Measurements from ENCODE around the gene RCAN2. TPM values are rescaled to one million over a fixed set of nuclear protein-coding genes. Genes with fewer than 3 reads are reported as not detected.
A peak's percentile ranks its signal among the peaks of the same experiment; 100 is the strongest.
"Not testable (repeated sequence)": the region's sequence is repeated elsewhere in the genome, so short reads cannot be mapped to it uniquely, and the experiment has no call there.

RCAN2 gene
- total RNA-seq, 2 donors from 2014 or later, result 96.5 to 210 TPM

GRCh38 chr6:46407246-46407645 lies 84.0 kb downstream of the RCAN2 start:
- Histone ChIP-seq H3K27me3 (no peaks in the 10 kb centered on the region), H3K4me3 (no peak overlapping the region), H3K9me3 (no peaks in the 10 kb centered on the region), H3K27ac (peak overlapping the region in 1 of 2 donors; percentile 42), H3K36me3 (no peaks in the 10 kb centered on the region), H3K4me1 (peaks cover 0 to 46% of the 10 kb centered on the region in 2 donors)
- no peak for TF ChIP-seq CTCF (IDR thresholded peaks at IDR 0.05)
- DNase-seq (ENCODE audit: low spot score), result no peak

- H3K4me3 ChIP-seq; H3K9me3 ChIP-seq; H3K36me3 ChIP-seq; H3K27me3 ChIP-seq; DNase-seq (ENCODE audit: low spot score); H3K27ac ChIP-seq: not testable (repeated sequence)
- peaks cover 0 to 31% of the 10 kb centered on the region in 2 donors for H3K4me1 ChIP-seq
Measured at GRCh38 chr6:46405620-46406180, 85.5 kb downstream of the RCAN2 start.

DNA sequence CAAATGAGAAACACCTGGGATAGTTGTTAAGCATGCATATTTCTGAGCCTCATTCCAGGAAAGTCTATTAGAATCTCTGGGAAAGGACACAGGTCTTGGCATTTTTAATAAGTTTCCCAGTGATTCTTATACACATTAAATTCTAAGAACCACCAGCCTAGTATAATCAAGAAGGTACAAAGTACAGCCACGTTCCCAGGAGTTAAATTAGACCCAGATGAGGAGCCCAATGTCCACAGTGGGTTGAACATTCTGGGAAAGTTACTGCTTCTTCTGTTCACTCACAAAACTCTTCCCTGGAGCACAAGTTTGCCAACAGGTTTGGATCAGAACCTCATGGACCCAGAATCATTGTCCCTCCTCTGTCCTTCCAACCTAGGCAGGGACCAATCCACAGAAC lies 90.4 kb downstream of the RCAN2 start:
- no peaks in the 10 kb centered on the region for H3K36me3 ChIP-seq
- H3K4me1 ChIP-seq, result peaks cover 0 to 3% of the 10 kb centered on the region in 2 donors
- H3K27me3 ChIP-seq, result no peaks in the 10 kb centered on the region
- H3K4me3 ChIP-seq, result no peak overlapping the region
- DNase-seq (ENCODE audit: low spot score), result no peak
- no peak for TF ChIP-seq CTCF (IDR thresholded peaks at IDR 0.05)
- H3K27ac ChIP-seq, result no peak overlapping the region
- H3K9me3 ChIP-seq, result no peaks in the 10 kb centered on the region

- Histone ChIP-seq H3K27ac (no peak overlapping the region), H3K36me3 (no peaks in the 10 kb centered on the region), H3K4me3 (no peak overlapping the region), H3K4me1 (peaks cover 0 to 12% of the 10 kb centered on the region in 2 donors), H3K9me3 (no peaks in the 10 kb centered on the region), H3K27me3 (no peaks in the 10 kb centered on the region)
- TF ChIP-seq CTCF (IDR thresholded peaks at IDR 0.05), result no peak
- no peak for DNase-seq (ENCODE audit: low spot score)
Measured at GRCh38 chr6:46395530-46395929, 95.7 kb downstream of the RCAN2 start.

DNA sequence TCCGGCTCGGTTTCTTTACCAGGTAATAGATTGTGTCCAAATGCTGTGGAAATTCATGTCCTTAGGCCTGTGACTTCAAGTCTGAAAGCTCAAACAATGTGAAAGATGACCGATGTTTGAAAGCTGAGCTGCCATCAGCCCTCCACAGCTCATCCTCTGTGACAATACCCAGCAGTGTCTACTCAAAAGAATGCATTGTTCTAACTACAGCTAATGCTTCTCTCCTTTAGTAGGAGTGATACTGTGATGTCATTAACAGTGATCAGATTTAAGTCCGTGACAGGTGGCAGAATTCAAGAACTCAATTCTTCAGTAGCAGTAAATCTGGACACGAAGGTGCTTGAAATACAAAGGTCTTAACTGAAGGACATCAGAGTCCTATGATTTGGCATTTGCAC lies 97.3 kb downstream of the RCAN2 start:
- Histone ChIP-seq H3K4me3 (no peak overlapping the region), H3K36me3 (no peaks in the 10 kb centered on the region), H3K9me3 (no peaks in the 10 kb centered on the region), H3K27ac (no peak overlapping the region), H3K4me1 (peaks cover 0 to 9% of the 10 kb centered on the region in 2 donors), H3K27me3 (no peaks in the 10 kb centered on the region)
- TF ChIP-seq CTCF (IDR thresholded peaks at IDR 0.05), result no peak
- DNase-seq (ENCODE audit: low spot score), result no peak

- H3K4me3 ChIP-seq, result no peak overlapping the region
- H3K4me1 ChIP-seq, result peaks cover 0 to 9% of the 10 kb centered on the region in 2 donors
- H3K9me3 ChIP-seq, result no peaks in the 10 kb centered on the region
- H3K36me3 ChIP-seq, result no peaks in the 10 kb centered on the region
- no peak for TF ChIP-seq CTCF (IDR thresholded peaks at IDR 0.05)
- no peak for DNase-seq (ENCODE audit: low spot score)
- H3K27ac ChIP-seq, result no peak overlapping the region
- H3K27me3 ChIP-seq, result no peaks in the 10 kb centered on the region
Measured at GRCh38 chr6:46393161-46393939, 97.9 kb downstream of the RCAN2 start.

All from right atrium auricular region (tissue), 2 donors.